ENCODE data around the gene TTLL11. TPM values are rescaled to one million over a fixed set of nuclear protein-coding genes. Genes with fewer than 3 reads are reported as not detected.

Gene TTLL11
- total RNA-seq, 1 experiment from 2014 or later = 13.6 TPM

DNA sequence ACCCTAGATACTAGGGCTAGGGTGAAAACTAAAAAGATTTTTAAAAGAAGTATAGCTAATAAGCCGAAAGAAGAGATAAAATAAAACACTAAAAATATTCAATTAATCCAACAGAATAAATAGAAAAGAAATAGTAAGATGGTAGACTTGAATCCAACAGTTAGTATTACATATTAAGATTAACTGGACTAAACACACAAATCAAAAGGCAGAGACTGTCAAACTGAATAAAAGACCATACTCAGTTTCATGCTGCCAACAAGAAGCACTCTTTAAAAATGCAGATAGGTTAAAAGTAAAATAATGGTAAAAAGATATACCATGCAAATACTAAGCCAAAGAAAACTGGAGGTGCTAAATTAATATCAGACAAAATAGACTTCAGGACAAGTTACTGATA is 65.0 kb downstream of the TTLL11 start:
- Mint-ChIP-seq H3K36me3 (ENCODE audit: insufficient read depth, unreplicated experiment) (peaks cover 17% of the 10 kb centered on the region), H3K9me3 (ENCODE audit: unreplicated experiment) (no peaks in the 10 kb centered on the region), H3K4me1 (ENCODE audit: insufficient read depth, unreplicated experiment) (no peaks in the 10 kb centered on the region), H3K27ac (ENCODE audit: low read depth, unreplicated experiment) (no peak overlapping the region), H3K27me3 (ENCODE audit: insufficient read depth, unreplicated experiment) (no peaks in the 10 kb centered on the region), H3K4me3 (ENCODE audit: unreplicated experiment) (no peak overlapping the region)
- CTCF ChIA-PET = interaction anchor here (0.6 kb wide), 1 partner anchor 108 kb away, joined by 3 read pairs; no protein-coding TSS in a partner anchor
- BruUV-seq (replicated peaks) = no TSS peak
- intact Hi-C loops (cut with micrococcal nuclease) = no loop called here
- POLR2A ChIA-PET = no interaction called here
- TF ChIP-seq, protein P1, sequence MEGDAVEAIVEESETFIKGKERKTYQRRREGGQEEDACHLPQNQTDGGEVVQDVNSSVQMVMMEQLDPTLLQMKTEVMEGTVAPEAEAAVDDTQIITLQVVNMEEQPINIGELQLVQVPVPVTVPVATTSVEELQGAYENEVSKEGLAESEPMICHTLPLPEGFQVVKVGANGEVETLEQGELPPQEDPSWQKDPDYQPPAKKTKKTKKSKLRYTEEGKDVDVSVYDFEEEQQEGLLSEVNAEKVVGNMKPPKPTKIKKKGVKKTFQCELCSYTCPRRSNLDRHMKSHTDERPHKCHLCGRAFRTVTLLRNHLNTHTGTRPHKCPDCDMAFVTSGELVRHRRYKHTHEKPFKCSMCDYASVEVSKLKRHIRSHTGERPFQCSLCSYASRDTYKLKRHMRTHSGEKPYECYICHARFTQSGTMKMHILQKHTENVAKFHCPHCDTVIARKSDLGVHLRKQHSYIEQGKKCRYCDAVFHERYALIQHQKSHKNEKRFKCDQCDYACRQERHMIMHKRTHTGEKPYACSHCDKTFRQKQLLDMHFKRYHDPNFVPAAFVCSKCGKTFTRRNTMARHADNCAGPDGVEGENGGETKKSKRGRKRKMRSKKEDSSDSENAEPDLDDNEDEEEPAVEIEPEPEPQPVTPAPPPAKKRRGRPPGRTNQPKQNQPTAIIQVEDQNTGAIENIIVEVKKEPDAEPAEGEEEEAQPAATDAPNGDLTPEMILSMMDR (IDR thresholded peaks at IDR 0.05; ENCODE audit: unreplicated experiment) = no peak
- no peak for DNase-seq (ENCODE audit: unreplicated experiment)

DNA sequence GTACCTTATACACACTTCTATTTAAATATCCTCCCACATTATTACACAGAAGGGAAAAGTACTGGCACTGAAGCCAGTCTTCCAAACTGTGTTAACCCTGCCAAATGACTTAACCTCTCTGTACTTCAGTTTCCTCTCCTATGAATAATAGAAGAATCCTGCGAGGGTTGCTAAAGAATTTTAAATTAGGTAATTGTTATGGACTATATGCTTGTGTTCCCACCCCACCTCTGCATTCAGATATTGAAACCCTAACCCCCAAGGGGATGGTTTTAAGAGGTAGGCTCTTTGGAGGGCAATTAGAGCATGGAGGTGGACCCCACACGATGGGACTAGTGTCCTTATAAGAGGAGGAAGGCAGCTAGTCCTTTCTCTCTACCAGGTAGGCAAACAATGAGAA is 72.7 kb downstream of the TTLL11 start:
- TF ChIP-seq, protein P1 (IDR thresholded peaks at IDR 0.05; ENCODE audit: unreplicated experiment) = no peak
- intact Hi-C loops (cut with micrococcal nuclease) = no loop called here
- H3K4me1 Mint-ChIP-seq (ENCODE audit: insufficient read depth, unreplicated experiment) = no peaks in the 10 kb centered on the region
- no TSS peak for BruUV-seq (replicated peaks)
- no peak overlapping the region for H3K27ac Mint-ChIP-seq (ENCODE audit: low read depth, unreplicated experiment)
- no peak overlapping the region for H3K4me3 Mint-ChIP-seq (ENCODE audit: unreplicated experiment)
- POLR2A ChIA-PET = no interaction called here
- DNase-seq (ENCODE audit: unreplicated experiment) = no peak
- no peaks in the 10 kb centered on the region for H3K9me3 Mint-ChIP-seq (ENCODE audit: unreplicated experiment)
- CTCF ChIA-PET = interaction anchor here (1.3 kb wide), 1 partner anchor 19 kb away, joined by 6 read pairs; no protein-coding TSS in a partner anchor
- no peaks in the 10 kb centered on the region for H3K27me3 Mint-ChIP-seq (ENCODE audit: insufficient read depth, unreplicated experiment)
- H3K36me3 Mint-ChIP-seq (ENCODE audit: insufficient read depth, unreplicated experiment) = peaks cover 5% of the 10 kb centered on the region

DNA sequence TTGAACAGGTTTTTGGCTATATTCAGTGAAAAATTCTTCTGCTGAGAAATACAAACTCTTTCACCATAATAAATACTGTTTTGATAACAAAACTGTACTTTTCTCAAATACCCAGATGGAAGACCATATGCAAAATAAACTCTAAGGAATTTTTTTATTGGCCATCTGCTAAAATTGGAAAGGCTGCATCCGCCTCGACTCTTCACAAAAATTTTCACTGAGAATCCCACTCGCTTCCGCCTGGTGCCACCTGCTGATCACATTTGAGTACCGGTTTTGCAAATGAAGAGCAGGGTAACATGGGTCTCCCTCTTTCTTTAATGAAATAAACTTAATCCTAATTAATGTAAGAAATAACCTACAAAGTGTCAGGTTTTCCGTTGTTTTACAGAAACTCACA is 76.4 kb downstream of the TTLL11 start:
- Mint-ChIP-seq H3K9me3 (ENCODE audit: unreplicated experiment) (no peaks in the 10 kb centered on the region), H3K36me3 (ENCODE audit: insufficient read depth, unreplicated experiment) (no peaks in the 10 kb centered on the region), H3K4me1 (ENCODE audit: insufficient read depth, unreplicated experiment) (no peaks in the 10 kb centered on the region), H3K4me3 (ENCODE audit: unreplicated experiment) (no peak overlapping the region), H3K27me3 (ENCODE audit: insufficient read depth, unreplicated experiment) (no peaks in the 10 kb centered on the region), H3K27ac (ENCODE audit: low read depth, unreplicated experiment) (no peak overlapping the region)
- intact Hi-C loops (cut with micrococcal nuclease) = no loop called here
- TF ChIP-seq, protein P1 (IDR thresholded peaks at IDR 0.05; ENCODE audit: unreplicated experiment) = no peak
- CTCF ChIA-PET = interaction anchor here (0.6 to 1.2 kb wide), 3 partner anchors 330 to 699 kb away, joined by 3 to 5 read pairs (median 3); no protein-coding TSS in a partner anchor
- no TSS peak for BruUV-seq (replicated peaks)
- peak; percentile 15 for DNase-seq (ENCODE audit: unreplicated experiment)
- POLR2A ChIA-PET = no interaction called here

DNA sequence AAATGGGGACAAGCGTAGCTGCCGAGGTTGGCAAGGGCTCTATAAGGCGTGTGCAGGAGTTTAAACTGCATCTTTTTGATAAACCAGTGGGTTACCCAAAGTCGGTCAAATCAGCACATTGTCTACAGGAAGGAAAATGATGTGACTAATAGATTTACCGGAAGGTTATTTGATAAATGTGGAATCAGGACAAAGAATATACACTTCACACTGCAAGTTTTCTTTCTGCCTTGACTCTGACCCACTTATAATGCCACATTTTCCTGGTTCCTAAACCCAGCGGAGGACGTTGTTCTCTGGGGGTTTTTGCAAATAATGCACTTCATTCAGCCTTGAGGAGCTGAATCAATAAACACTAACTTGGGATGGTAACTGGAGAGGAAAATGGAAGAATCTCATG is 76.8 kb downstream of the TTLL11 start:
- TF ChIP-seq, protein P1 (IDR thresholded peaks at IDR 0.05; ENCODE audit: unreplicated experiment) = no peak
- Mint-ChIP-seq H3K36me3 (ENCODE audit: insufficient read depth, unreplicated experiment) (no peaks in the 10 kb centered on the region), H3K27me3 (ENCODE audit: insufficient read depth, unreplicated experiment) (no peaks in the 10 kb centered on the region), H3K27ac (ENCODE audit: low read depth, unreplicated experiment) (no peak overlapping the region), H3K4me1 (ENCODE audit: insufficient read depth, unreplicated experiment) (no peaks in the 10 kb centered on the region), H3K9me3 (ENCODE audit: unreplicated experiment) (no peaks in the 10 kb centered on the region), H3K4me3 (ENCODE audit: unreplicated experiment) (no peak overlapping the region)
- POLR2A ChIA-PET = no interaction called here
- intact Hi-C loops (cut with micrococcal nuclease) = no loop called here
- CTCF ChIA-PET = interaction anchor here (0.5 to 1.2 kb wide), 4 partner anchors 329 to 699 kb away, joined by 3 to 5 read pairs (median 3); no protein-coding TSS in a partner anchor
- BruUV-seq (replicated peaks) = no TSS peak
- DNase-seq (ENCODE audit: unreplicated experiment) = no peak
